ENCODE data around the gene EPHB2. TPM values are rescaled to one million over a fixed set of nuclear protein-coding genes. Genes with fewer than 3 reads are reported as not detected.

The EPHB2 gene
- total RNA-seq, 1 donor from 2014 or later = 3.9 TPM

DNA sequence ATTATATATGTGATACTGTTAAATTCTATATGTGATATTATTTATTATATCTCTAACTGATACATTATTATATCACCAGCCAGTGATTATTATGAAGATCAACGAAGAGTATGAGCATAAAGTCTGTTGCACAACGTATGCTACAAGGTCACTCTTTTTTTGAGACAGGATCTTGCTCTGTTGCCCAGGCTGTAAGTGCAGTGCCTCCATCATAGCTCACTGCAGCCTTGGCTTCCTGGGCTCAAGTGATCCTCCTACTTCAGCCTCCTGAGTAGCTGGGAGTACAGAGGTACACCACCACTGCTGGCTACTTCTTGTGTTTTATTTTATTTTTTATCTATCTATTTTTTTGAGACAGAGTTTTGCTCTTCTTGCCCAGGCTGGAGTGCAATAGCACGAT lies 14.0 kb upstream of the EPHB2 start:
- no peak for DNase-seq (ENCODE audit: extremely low spot score in 2 of 2)
- no peak overlapping the region for H3K27ac ChIP-seq
- intact Hi-C loops (cut with DNase I) = no loop called here
- H3K36me3 ChIP-seq = no peaks in the 10 kb centered on the region
- TF ChIP-seq POLR2A (IDR thresholded peaks at IDR 0.05) (no peak), POLR2AphosphoS5 (IDR thresholded peaks at IDR 0.05; ENCODE audit: insufficient read depth in 1 of 2, low read depth in 1 of 2) (no peak), CTCF (IDR thresholded peaks at IDR 0.05) (no peak)
- H3K9me3 ChIP-seq = no peaks in the 10 kb centered on the region
- H3K4me1 ChIP-seq = no peaks in the 10 kb centered on the region
- H3K4me3 ChIP-seq = no peak overlapping the region
- no peaks in the 10 kb centered on the region for H3K27me3 ChIP-seq

- intact Hi-C loops (cut with DNase I) = no loop called here
- no peak overlapping the region for H3K4me3 ChIP-seq
- H3K9me3 ChIP-seq = no peaks in the 10 kb centered on the region
- no peaks in the 10 kb centered on the region for H3K36me3 ChIP-seq
- H3K4me1 ChIP-seq = no peaks in the 10 kb centered on the region
- no peaks in the 10 kb centered on the region for H3K27me3 ChIP-seq
- TF ChIP-seq CTCF (IDR thresholded peaks at IDR 0.05) (no peak), POLR2A (IDR thresholded peaks at IDR 0.05) (no peak), POLR2AphosphoS5 (IDR thresholded peaks at IDR 0.05; ENCODE audit: insufficient read depth in 1 of 2, low read depth in 1 of 2) (no peak)
- H3K27ac ChIP-seq = no peak overlapping the region
- no peak for DNase-seq (ENCODE audit: extremely low spot score in 2 of 2)
These were observed 12.7 kb upstream of the EPHB2 start for GRCh38 chr1:22697980-22698379.

- Histone ChIP-seq H3K36me3 (no peaks in the 10 kb centered on the region), H3K4me1 (no peaks in the 10 kb centered on the region), H3K27me3 (no peaks in the 10 kb centered on the region), H3K27ac (no peak overlapping the region), H3K9me3 (no peaks in the 10 kb centered on the region), H3K4me3 (no peak overlapping the region)
- TF ChIP-seq POLR2AphosphoS5 (IDR thresholded peaks at IDR 0.05; ENCODE audit: insufficient read depth in 1 of 2, low read depth in 1 of 2) (no peak), POLR2A (IDR thresholded peaks at IDR 0.05) (no peak), CTCF (IDR thresholded peaks at IDR 0.05) (no peak)
- intact Hi-C loops (cut with DNase I) = loop anchor here (10.0 kb wide), 1 partner anchor 195 kb away; no protein-coding TSS in a partner anchor
- DNase-seq (ENCODE audit: extremely low spot score in 2 of 2) = no peak
These were observed 10.7 kb upstream of the EPHB2 start for GRCh38 chr1:22699681-22700520.

GRCh38 chr1:22702296-22703085 lies 8.1 kb upstream of the EPHB2 start:
- Histone ChIP-seq H3K4me1 (no peaks in the 10 kb centered on the region), H3K27me3 (no peaks in the 10 kb centered on the region), H3K9me3 (no peaks in the 10 kb centered on the region), H3K4me3 (no peak overlapping the region), H3K36me3 (no peaks in the 10 kb centered on the region), H3K27ac (no peak overlapping the region)
- TF ChIP-seq POLR2A (IDR thresholded peaks at IDR 0.05) = no peak
- TF ChIP-seq POLR2AphosphoS5 (IDR thresholded peaks at IDR 0.05; ENCODE audit: insufficient read depth in 1 of 2, low read depth in 1 of 2) = no peak
- no peak for TF ChIP-seq CTCF (IDR thresholded peaks at IDR 0.05)
- intact Hi-C loops (cut with DNase I) = loop anchor here (10.0 kb wide), 1 partner anchor 192 kb away; no protein-coding TSS in a partner anchor
- DNase-seq (ENCODE audit: extremely low spot score in 2 of 2) = no peak

All from vagina (tissue), 2 donors.